Transverse colon (tissue), 4 donors: ENCODE results near the gene ANKS1B. TPM values are rescaled to one million over a fixed set of nuclear protein-coding genes. Genes with fewer than 3 reads are reported as not detected.

ENCODE experiments used
- DNase-seq: peaks from one replicate; pipeline ENCODE4 v3.0.0-alpha.2; 2019
- H3K27ac ChIP-seq, 4 donors: fragments of 200-600 bp; sonication (generic); 2 replicates each; pipeline ENCODE4 v1.5.1; 2016 to 2018; ENCODE audit warnings: inconsistent platforms in 4 of 4
- H3K27me3 ChIP-seq: fragments of 200-600 bp; sonication (generic); 2 replicates; pipeline ENCODE4 v1.5.1; 2017; ENCODE audit warnings: inconsistent platforms
- H3K36me3 ChIP-seq, 4 donors: fragments of 200-600 bp; sonication (generic); 2 replicates each; pipeline ENCODE4 v1.5.1; 2017 to 2019; ENCODE audit warnings: inconsistent platforms in 4 of 4
- H3K4me1 ChIP-seq, 4 donors: fragments of 200-600 bp; sonication (generic); 2 replicates each; pipeline ENCODE4 v1.5.1; 2017 to 2020; ENCODE audit warnings: inconsistent platforms in 4 of 4
- H3K4me3 ChIP-seq, 4 donors: fragments of 200-600 bp; sonication (generic); 1 replicate in 1 of 4; 2 replicates in 3 of 4; pipeline versions ENCODE4 v1.5.1 to v1.6.1; 2017 to 2019; ENCODE audit warnings: inconsistent platforms in 4 of 4
- H3K9me3 ChIP-seq, 2 donors: fragments of 200-600 bp; sonication (generic); 2 replicates each; pipeline ENCODE4 v1.5.1; 2017 to 2019; ENCODE audit warnings: inconsistent platforms in 2 of 2
- CTCF ChIP-seq, 5 experiments: fragments of 200-600 bp in 3 of 5; fragments of 450-650 bp in 2 of 5; sonication (generic) in 3 of 5; IDR thresholded peaks; 1 replicate in 2 of 5; 2 replicates in 3 of 5; pipeline ENCODE4 v1.5.1; 2016 to 2017; ENCODE audit warnings: antibody characterized with exemption in 5 of 5, inconsistent platforms in 3 of 5, mild to moderate bottlenecking in 2 of 5, moderate library complexity in 1 of 5
- EP300 ChIP-seq: sonication (generic); formaldehyde crosslinking; IDR thresholded peaks from one replicate; pipeline ENCODE4 v1.6.1; 2017; ENCODE audit warnings: antibody characterized with exemption, low read depth
- POLR2A ChIP-seq: fragments of 450-650 bp; IDR thresholded peaks from one replicate; pipeline ENCODE4 v1.6.1; 2016; ENCODE audit warnings: antibody characterized with exemption, mild to moderate bottlenecking, moderate library complexity
- POLR2AphosphoS5 ChIP-seq, 3 donors: sonication (generic); formaldehyde crosslinking; IDR thresholded peaks; one replicate each; pipeline ENCODE4 v1.6.1; 2016; ENCODE audit warnings: antibody characterized with exemption in 3 of 3
- WGBS, 2 donors: methylation state at CpG; one replicate each; pipeline ENCODE4 v1.1.5; 2018; ENCODE audit warnings: low coverage in 1 of 2; 5-methylcytosine and 5-hydroxymethylcytosine counted together
- in situ Hi-C, 4 donors: fragments of 200-750 bp; cut with MboI; loops; one replicate each; pipeline versions ENCODE4 v1.15.0 to v1.15.1; 2017; ENCODE audit warnings: low sequenced_read_pairs in 3 of 4, low pct_ligation_motif_present in 1 of 4, low pct_unique_long_range_greater_than_20kb in 1 of 4
- intact Hi-C: fragments of 100-400 bp; cut with DNase I; formaldehyde crosslinking; loops from one replicate; pipeline ENCODE4 v1.15.1; 2023; ENCODE audit warnings: low total_unique reads
- total RNA-seq, 4 donors: library from RNA; depleted of rRNA; stranded (reverse); fragments of >200 nt; gene quantifications; one replicate each; pipeline ENCODE4 v1.1.0, GENCODE V29; 2016

Gene ANKS1B
- total RNA-seq, 4 donors from 2014 or later, result 1.4 to 6.4 (median 3.5) TPM; not detected in 1

GRCh38 chr12:98821232-98821631 lies 1163.5 kb downstream of the ANKS1B start:
- Histone ChIP-seq H3K9me3 (no peaks in the 10 kb centered on the region), H3K36me3 (no peaks in the 10 kb centered on the region), H3K27ac (no peak overlapping the region), H3K4me1 (no peaks in the 10 kb centered on the region), H3K27me3 (no peaks in the 10 kb centered on the region), H3K4me3 (no peak overlapping the region)
- in situ Hi-C loops, result no loop called here
- DNase-seq, result no peak
- 67 to 70% methylated on average over 2 of the region's 2 CpGs for WGBS, 2 donors
- TF ChIP-seq EP300 (no peak), CTCF (IDR thresholded peaks at IDR 0.05) (no peak), POLR2A (no peak), POLR2AphosphoS5 (IDR thresholded peaks at IDR 0.05) (no peak)
- intact Hi-C loops, result no loop called here

- intact Hi-C loops, result no loop called here
- no peak for TF ChIP-seq EP300
- no peak for TF ChIP-seq CTCF (IDR thresholded peaks at IDR 0.05)
- TF ChIP-seq POLR2A, result no peak
- WGBS, 2 donors, result 74 to 84% methylated on average over 8 of the region's 8 CpGs
These were observed 1164.8 kb downstream of the ANKS1B start for GRCh38 chr12:98819821-98820404.

GRCh38 chr12:98819071-98819470 lies 1165.7 kb downstream of the ANKS1B start:
- TF ChIP-seq EP300 (no peak), CTCF (IDR thresholded peaks at IDR 0.05) (no peak), POLR2A (no peak), POLR2AphosphoS5 (IDR thresholded peaks at IDR 0.05) (no peak)
- H3K4me3 ChIP-seq, result no peak overlapping the region
- intact Hi-C loops (no loop called here), in situ Hi-C loops (no loop called here)
- no peaks in the 10 kb centered on the region for H3K4me1 ChIP-seq
- DNase-seq, result no peak
- 84 to 88% methylated on average over 3 of the region's 3 CpGs for WGBS, 2 donors
- no peaks in the 10 kb centered on the region for H3K9me3 ChIP-seq
- no peak overlapping the region for H3K27ac ChIP-seq
- no peaks in the 10 kb centered on the region for H3K36me3 ChIP-seq
- no peaks in the 10 kb centered on the region for H3K27me3 ChIP-seq

More at GRCh38 chr12:98819821-98820404, 1164.8 kb downstream of the ANKS1B start:
- no peak for DNase-seq
- Histone ChIP-seq H3K9me3 (no peaks in the 10 kb centered on the region), H3K36me3 (no peaks in the 10 kb centered on the region), H3K27me3 (no peaks in the 10 kb centered on the region), H3K4me1 (no peaks in the 10 kb centered on the region), H3K27ac (no peak overlapping the region), H3K4me3 (no peak overlapping the region)
- in situ Hi-C loops, result no loop called here

- Histone ChIP-seq H3K27ac (no peak overlapping the region), H3K9me3 (no peaks in the 10 kb centered on the region), H3K4me3 (no peak overlapping the region), H3K36me3 (no peaks in the 10 kb centered on the region), H3K27me3 (no peaks in the 10 kb centered on the region), H3K4me1 (no peaks in the 10 kb centered on the region)
- intact Hi-C loops, result no loop called here
- 9 to 38% methylated on average over 1 to 2 of the region's 2 CpGs for WGBS, 2 donors
- in situ Hi-C loops, result no loop called here
- no peak for DNase-seq
- TF ChIP-seq POLR2A, result no peak
- TF ChIP-seq CTCF (IDR thresholded peaks at IDR 0.05), result no peak
- TF ChIP-seq EP300, result no peak
- no peak for TF ChIP-seq POLR2AphosphoS5 (IDR thresholded peaks at IDR 0.05)
These were observed 1166.5 kb downstream of the ANKS1B start for GRCh38 chr12:98818239-98818638.
